Testis (tissue), 3 donors: Measurements from ENCODE around the gene CD3G. TPM values are rescaled to one million over a fixed set of nuclear protein-coding genes. Genes with fewer than 3 reads are reported as not detected.

Experiments
- DNase-seq: peaks from one replicate; pipeline ENCODE4 v3.0.0-alpha.2; 2019
- H3K27ac ChIP-seq, 2 donors: fragments of 200-600 bp; sonication (generic); one replicate each; pipeline ENCODE4 v1.5.1; 2019
- H3K27me3 ChIP-seq: fragments of 200-600 bp; sonication (generic); one replicate; pipeline ENCODE4 v1.5.1; 2019
- H3K36me3 ChIP-seq: fragments of 200-600 bp; sonication (generic); one replicate; pipeline ENCODE4 v1.5.1; 2017; ENCODE audit warnings: low read depth; ENCODE audit errors: missing control alignments
- H3K4me1 ChIP-seq: fragments of 200-600 bp; sonication (generic); one replicate; pipeline ENCODE4 v1.5.1; 2019
- H3K4me3 ChIP-seq, 2 donors: fragments of 200-600 bp; sonication (generic); one replicate each; pipeline ENCODE4 v1.5.1; 2017 to 2019
- H3K9me3 ChIP-seq: fragments of 200-600 bp; sonication (generic); one replicate; pipeline ENCODE4 v1.5.1; 2017
- POLR2A ChIP-seq: fragments of 450-650 bp; IDR thresholded peaks from one replicate; pipeline ENCODE4 v1.6.1; 2017; ENCODE audit warnings: antibody characterized with exemption, mild to moderate bottlenecking, moderate library complexity
- WGBS, 2 donors: methylation state at CpG; one replicate each; pipeline ENCODE4 v1.1.5; 2018; 5-methylcytosine and 5-hydroxymethylcytosine counted together
- intact Hi-C: fragments of 100-400 bp; cut with DNase I; formaldehyde crosslinking; loops from one replicate; pipeline ENCODE4 v1.15.1; 2023; ENCODE audit warnings: low total_unique reads
- polyA plus RNA-seq: library from polyadenylated mRNA; stranded (reverse); fragments of 350-450 nt; fragmentation: Illumina TruSeq; extraction: RNeasy Lipid Tissue Mini Kit (QIAGEN cat#74804); gene quantifications from one replicate; pipeline ENCODE4 v1.2.3, GENCODE V29; 2014; ENCODE audit warnings: low read depth, low replicate concordance; ENCODE audit not compliant: insufficient read depth
- total RNA-seq, 2 donors: library from RNA; depleted of rRNA; stranded (reverse); fragments of >200 nt; gene quantifications; one replicate each; pipeline ENCODE4 v1.2.3, GENCODE V29; 2016
- TF ChIP-seq, protein P1 (sequence below), 3 experiments: fragments of 450-650 bp in 2 of 3; fragments of 200-600 bp in 1 of 3; sonication (generic) in 1 of 3; IDR thresholded peaks; one replicate each; pipeline ENCODE4 v1.5.1; 2016 to 2019; ENCODE audit warnings: antibody characterized with exemption in 3 of 3, mild to moderate bottlenecking in 2 of 3, moderate library complexity in 1 of 3

CD3G gene
- total and polyA plus RNA-seq, 3 donors from 2014 or later: 0.08 to 0.99 (median 0.88) TPM

DNA sequence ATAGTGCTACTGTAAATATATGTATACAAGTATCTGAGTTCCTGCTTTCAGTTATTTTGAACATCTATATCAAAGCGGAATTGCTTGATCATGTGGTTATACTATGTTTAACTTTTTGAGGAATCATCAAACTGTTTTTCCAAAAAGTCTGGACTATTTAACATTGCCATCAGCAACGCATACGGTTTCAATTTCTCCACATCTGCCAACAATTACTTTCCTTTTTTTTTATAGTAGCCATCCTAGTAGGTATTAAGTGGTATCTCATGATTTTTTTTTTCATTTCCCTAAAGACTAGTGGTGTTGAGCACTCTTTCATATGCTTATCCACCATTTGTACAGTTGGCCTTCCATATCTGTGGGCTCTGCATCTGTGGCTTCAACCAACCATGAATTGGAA is 13.9 kb downstream of the CD3G start:
- 46 to 49% methylated on average over 3 of the region's 3 CpGs for WGBS, 2 donors
- H3K9me3 ChIP-seq: no peaks in the 10 kb centered on the region
- H3K36me3 ChIP-seq: no peaks in the 10 kb centered on the region
- DNase-seq: no peak
- TF ChIP-seq, protein P1, sequence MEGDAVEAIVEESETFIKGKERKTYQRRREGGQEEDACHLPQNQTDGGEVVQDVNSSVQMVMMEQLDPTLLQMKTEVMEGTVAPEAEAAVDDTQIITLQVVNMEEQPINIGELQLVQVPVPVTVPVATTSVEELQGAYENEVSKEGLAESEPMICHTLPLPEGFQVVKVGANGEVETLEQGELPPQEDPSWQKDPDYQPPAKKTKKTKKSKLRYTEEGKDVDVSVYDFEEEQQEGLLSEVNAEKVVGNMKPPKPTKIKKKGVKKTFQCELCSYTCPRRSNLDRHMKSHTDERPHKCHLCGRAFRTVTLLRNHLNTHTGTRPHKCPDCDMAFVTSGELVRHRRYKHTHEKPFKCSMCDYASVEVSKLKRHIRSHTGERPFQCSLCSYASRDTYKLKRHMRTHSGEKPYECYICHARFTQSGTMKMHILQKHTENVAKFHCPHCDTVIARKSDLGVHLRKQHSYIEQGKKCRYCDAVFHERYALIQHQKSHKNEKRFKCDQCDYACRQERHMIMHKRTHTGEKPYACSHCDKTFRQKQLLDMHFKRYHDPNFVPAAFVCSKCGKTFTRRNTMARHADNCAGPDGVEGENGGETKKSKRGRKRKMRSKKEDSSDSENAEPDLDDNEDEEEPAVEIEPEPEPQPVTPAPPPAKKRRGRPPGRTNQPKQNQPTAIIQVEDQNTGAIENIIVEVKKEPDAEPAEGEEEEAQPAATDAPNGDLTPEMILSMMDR (IDR thresholded peaks at IDR 0.05): no peak
- no peak for TF ChIP-seq POLR2A
- no peaks in the 10 kb centered on the region for H3K27me3 ChIP-seq
- no peak overlapping the region for H3K27ac ChIP-seq
- no peak overlapping the region for H3K4me3 ChIP-seq
- H3K4me1 ChIP-seq: peaks cover 8% of the 10 kb centered on the region
- intact Hi-C loops: no loop called here

DNA sequence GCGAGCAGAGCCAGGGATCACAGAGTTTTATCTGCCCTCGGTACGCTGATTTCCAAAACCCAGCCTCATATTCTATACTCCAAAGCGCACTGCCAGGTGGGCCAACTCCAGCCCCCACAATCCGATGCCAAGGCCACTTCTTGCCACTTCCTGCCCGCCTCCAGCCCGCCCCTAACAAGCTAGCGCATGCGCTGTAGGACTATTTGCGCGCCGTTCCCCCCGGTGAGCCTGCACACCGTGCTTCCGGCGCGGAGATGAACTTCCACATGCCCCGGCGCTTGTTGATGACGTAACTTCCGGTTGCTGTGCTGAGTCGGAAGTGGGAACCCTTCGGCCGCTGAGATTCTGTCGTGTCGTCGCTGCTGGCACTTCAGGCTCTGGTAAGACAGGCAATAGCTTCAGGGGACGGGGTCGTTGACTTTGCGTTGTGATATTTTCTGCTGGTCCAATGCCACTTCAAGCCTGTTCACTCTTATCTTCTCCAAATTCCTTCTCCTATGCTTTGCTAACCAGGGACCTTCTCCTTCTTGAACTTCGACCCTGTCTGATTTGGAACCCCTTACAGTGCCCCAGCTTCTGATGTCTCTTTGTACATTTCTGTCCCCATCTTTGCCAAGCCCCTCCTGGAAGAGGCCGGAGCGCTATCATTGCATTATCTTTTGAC is 15.3 kb downstream of the CD3G start, which contains the start of gene UBE4A:
Gene UBE4A (plus strand): TSS at position 306 of the 664 bp plus-strand sequence. CDS start 5,481 bp downstream, outside the sequence.
- H3K9me3 ChIP-seq: no peaks in the 10 kb centered on the region
- peak; percentile 98 for DNase-seq
- intact Hi-C loops: no loop called here
- TF ChIP-seq, protein P1 (IDR thresholded peaks at IDR 0.05): no peak
- TF ChIP-seq POLR2A: peak; percentile 8
- 0 to 1% methylated on average over 28 to 33 of the region's 33 CpGs for WGBS, 2 donors
- H3K27me3 ChIP-seq: no peaks in the 10 kb centered on the region
- peak within 1 kb of the TSS in 1 of 2 donors; percentile 19 for H3K27ac ChIP-seq
- peak within 1 kb of the TSS; percentile 82 to 86 for H3K4me3 ChIP-seq
- H3K36me3 ChIP-seq: no peaks in the 10 kb centered on the region
- H3K4me1 ChIP-seq: peaks cover 8% of the 10 kb centered on the region

DNA sequence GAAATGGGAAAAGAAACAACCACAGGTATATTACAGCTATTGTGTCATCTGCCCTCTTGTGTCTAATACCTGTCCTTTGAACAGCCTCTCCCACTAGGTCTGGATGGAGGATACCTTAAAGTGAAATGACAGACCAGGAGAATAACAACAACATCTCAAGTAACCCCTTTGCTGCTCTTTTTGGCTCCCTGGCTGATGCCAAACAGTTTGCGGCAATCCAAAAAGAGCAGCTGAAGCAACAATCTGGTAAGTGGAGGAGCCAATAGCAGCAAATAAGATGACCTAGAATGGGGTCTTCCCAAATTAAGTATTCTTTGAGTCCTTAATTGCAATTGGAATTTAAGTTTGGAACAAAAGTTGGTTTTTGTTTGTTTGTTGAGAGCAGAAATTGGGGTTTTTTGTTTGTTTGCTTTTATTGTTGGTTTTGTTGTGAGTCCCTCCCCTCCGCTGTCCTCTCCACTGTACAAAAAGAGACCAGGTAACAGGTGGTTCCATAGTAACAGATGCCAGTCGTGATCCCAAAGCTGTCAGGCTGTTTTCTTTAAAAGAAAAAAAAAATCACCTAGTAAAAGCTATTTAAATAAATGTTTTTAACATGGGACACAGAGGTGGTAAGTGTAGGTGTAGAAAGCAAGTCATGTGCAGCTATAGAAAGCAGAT is 20.9 kb downstream of the CD3G start:
- 88 to 89% methylated on average over 3 of the region's 3 CpGs for WGBS, 2 donors
- DNase-seq: no peak
- H3K4me3 ChIP-seq: no peak overlapping the region
- intact Hi-C loops: no loop called here
- TF ChIP-seq, protein P1 (IDR thresholded peaks at IDR 0.05): no peak
- no peak for TF ChIP-seq POLR2A
- H3K9me3 ChIP-seq: no peaks in the 10 kb centered on the region
- H3K36me3 ChIP-seq: no peaks in the 10 kb centered on the region
- peaks cover 7% of the 10 kb centered on the region for H3K4me1 ChIP-seq
- no peaks in the 10 kb centered on the region for H3K27me3 ChIP-seq
- H3K27ac ChIP-seq: no peak overlapping the region

DNA sequence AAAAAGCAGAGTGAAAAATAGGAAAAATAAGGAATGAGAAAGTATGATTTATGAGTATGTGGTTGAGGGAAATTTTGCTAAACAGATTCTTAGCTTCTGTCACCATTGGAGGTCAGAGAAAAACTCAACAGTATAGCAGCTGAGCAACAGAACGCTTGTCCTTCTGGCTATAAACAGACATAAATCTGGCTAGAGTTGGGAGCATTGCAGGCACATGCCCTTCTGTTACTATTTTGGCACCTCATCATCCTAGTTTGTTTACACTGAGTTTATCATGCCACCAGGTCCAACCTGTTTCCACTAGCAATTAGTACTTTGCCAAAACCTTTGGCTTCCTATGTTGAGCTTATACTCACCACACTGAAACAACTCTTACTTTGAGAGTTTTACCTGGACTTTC is 22.1 kb downstream of the CD3G start:
- no peak overlapping the region for H3K4me3 ChIP-seq
- H3K9me3 ChIP-seq: no peaks in the 10 kb centered on the region
- no peaks in the 10 kb centered on the region for H3K4me1 ChIP-seq
- 85 to 89% methylated on average over 1 of the region's 1 CpG for WGBS, 2 donors
- intact Hi-C loops: no loop called here
- no peak for DNase-seq
- H3K36me3 ChIP-seq: no peaks in the 10 kb centered on the region
- no peak for TF ChIP-seq POLR2A
- TF ChIP-seq, protein P1 (IDR thresholded peaks at IDR 0.05): no peak
- no peak overlapping the region for H3K27ac ChIP-seq
- no peaks in the 10 kb centered on the region for H3K27me3 ChIP-seq
